GM20431 (cell line): ENCODE measurements around the gene ZNF549.

ENCODE experiments used
- in situ Hi-C: fragments of 300-500 bp; cut with MseI, MboI; formaldehyde crosslinking; loops from one replicate; pipeline ENCODE4 v1.15.0; 2020; ENCODE audit warnings: low sequenced_read_pairs; ENCODE audit not compliant: unreplicated experiment

Gene ZNF549

GRCh38 chr19:57566396-57567265 lies 39.5 kb downstream of the ZNF549 start:
- in situ Hi-C loops: no loop called here

GRCh38 chr19:57570707-57571106 lies 43.6 kb downstream of the ZNF549 start:
- in situ Hi-C loops: no loop called here

GRCh38 chr19:57572415-57572947 lies 45.3 kb downstream of the ZNF549 start:
- in situ Hi-C loops: no loop called here

GRCh38 chr19:57576661-57577060 lies 49.5 kb downstream of the ZNF549 start:
- in situ Hi-C loops: no loop called here

- in situ Hi-C loops: no loop called here
Measured at GRCh38 chr19:57578487-57579205, 51.5 kb downstream of the ZNF549 start, which contains the start of gene ZNF416. ZNF416 (minus strand) TSS chr19:57578911; CDS start chr19:57578704, 207 bp downstream.

- in situ Hi-C loops: no loop called here
Measured at GRCh38 chr19:57583104-57583520, 56.0 kb downstream of the ZNF549 start.

GRCh38 chr19:57583521-57584416 lies 56.6 kb downstream of the ZNF549 start, which contains the start of gene ZIK1:
ZIK1 (plus strand) TSS chr19:57584145; CDS start chr19:57584357, 212 bp downstream.
- in situ Hi-C loops: no loop called here

GRCh38 chr19:57587529-57587928 lies 60.4 kb downstream of the ZNF549 start:
- in situ Hi-C loops: no loop called here

- in situ Hi-C loops: no loop called here
Measured at GRCh38 chr19:57599377-57599760, 72.2 kb downstream of the ZNF549 start.

GRCh38 chr19:57599761-57600383 lies 72.7 kb downstream of the ZNF549 start, which contains the start of gene ZNF530:
ZNF530 (plus strand) TSS chr19:57599885; CDS start chr19:57604346, 4,461 bp downstream.
- in situ Hi-C loops: no loop called here

GRCh38 chr19:57606931-57607330 lies 79.8 kb downstream of the ZNF549 start:
- in situ Hi-C loops: no loop called here
